GM21515 (cell line): ENCODE measurements around the gene LMO4.

Source experiments
- ATAC-seq: cut with Tn5 transposase; IDR thresholded peaks from one replicate; pipeline ENCODE4 v1.9.1; 2021; ENCODE audit not compliant: unreplicated experiment

Gene LMO4

DNA sequence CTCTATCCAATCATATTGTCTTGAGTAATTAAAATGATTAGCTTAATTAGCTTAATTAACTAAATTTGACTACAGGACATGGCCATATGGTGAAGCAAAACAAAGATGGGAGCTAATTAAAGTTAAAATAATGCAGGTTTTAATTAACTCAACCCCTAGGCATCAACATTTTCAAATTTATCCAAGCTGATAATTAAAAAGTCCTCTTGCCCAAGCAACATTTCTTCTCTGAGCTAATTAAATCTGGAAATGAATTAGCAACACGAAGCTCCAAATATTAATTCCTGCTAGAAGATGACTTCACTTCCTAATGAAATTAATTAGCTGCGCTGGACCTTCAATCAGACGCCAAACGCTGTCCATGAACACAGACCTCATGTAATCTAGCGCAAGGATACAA is 27.9 kb downstream of the LMO4 start:
- no peak for ATAC-seq

DNA sequence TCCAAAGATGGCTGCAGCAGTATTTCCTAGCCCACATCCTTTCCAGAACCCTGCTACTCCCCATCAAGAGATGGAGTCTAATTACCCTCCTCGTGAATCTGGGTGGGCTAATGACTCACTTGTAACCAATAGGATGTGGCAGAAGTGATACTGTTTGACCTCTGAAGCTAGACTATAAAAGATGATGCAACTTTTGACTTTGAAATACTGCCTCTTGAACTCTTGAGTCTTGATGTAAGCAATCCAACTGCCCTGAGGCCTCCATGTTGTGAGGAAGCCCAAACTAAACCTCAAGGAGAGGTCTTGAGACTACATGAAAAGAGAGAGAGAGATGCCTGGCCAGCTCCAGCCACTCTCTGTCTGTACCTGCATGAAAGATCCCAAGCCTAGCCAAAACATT is 29.5 kb downstream of the LMO4 start:
- ATAC-seq, result no peak

DNA sequence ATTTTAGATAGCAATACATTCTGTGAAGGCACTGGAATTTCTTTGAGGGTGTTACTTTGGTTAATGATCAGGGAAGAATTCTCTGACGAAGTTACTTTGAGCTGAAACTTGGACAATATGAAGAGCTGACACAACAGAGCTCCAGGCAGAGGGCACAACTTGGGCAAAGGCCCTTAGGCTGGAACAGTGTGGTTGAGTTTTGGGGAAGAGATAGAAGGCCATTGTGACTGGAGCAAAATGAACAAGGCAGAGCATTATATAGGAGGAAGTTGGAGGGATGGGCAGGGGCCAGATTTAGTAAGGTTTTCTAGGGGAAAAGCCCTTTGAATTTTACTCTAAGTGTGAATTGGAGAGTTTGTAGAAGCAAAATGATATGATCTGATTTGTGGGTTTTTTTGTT is 30.9 kb downstream of the LMO4 start:
- ATAC-seq, result no peak

DNA sequence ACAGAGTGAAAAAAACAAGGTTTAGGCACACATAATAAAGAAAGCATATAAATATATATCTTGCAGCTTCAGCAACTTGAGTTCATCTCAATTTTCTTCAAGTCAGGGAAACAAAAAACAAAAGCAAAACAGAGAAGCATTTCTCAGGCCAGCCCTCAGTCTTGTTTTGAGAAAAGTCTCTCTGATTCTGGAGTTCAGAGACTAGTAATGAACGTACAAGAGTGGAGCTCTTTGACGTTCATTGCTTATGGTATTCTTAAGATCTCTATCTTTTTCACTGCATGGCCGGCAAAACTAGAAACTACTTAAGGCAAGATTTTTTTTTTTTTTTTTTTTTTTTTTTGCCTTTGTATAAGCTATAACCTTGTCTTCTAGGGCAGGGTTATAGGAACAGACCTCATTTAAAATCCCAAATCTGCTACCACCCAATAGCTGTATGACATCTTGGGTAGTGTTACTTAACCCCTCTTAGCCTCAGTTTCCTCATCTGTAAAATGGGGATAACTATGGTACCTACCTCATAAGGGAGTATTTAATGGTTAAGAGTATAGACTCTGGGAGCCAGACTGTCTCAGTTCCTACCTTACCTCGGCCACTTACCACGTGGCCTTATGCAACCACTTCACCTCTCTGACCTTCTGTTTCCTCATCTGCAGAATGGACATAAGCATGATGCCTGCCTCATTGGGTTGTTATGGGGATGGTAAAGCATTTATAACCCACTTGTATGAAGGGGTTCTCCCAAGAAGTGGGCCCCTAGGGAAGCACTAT is 33.6 kb downstream of the LMO4 start:
- no peak for ATAC-seq

DNA sequence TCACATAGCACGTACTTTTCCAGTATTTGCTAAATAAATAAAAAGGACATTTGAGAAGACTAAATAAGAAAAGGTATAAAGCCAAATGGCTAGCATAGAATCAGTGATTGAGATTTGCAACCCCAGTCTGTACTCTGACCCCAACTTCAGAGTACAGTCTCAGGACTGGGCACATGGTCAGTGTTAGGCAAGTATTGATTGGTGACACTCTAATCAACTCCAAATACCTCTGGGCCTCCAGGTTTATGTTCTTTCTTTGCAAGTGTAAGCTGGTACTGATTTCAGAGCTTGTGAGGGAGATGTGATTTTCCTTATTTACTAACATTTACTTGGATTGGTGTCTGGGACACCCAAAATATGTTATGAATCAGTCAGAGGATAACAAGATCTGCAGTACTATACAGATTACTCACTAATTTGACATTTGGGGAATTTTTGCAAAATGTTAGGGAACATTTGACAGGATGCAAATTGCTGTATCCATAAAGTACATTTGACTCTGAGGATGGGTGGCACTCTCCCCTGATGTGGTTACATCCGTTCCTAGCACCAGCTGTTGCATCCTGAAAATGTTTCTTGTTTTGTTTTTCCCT is 34.2 kb downstream of the LMO4 start:
- no peak for ATAC-seq

DNA sequence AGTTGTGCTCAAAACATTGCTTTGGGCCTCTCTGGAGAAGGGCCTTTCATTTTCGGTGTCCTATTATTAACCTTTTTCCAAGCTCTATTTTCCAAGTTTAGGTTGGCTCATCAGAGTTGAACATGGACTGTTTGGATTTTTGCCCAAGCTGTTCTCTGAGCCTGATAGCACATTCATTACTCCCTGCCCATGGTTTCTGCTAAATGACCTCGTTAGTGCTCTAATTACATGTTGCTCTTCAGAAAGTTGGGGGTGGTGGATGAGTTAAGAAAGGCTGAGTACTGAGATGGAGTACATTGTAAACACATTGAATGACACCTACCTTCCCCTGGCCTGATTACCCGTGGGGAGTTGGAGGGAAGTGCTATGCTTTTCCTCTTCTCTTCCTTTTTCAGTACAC is 38.9 kb downstream of the LMO4 start:
- ATAC-seq, result no peak

DNA sequence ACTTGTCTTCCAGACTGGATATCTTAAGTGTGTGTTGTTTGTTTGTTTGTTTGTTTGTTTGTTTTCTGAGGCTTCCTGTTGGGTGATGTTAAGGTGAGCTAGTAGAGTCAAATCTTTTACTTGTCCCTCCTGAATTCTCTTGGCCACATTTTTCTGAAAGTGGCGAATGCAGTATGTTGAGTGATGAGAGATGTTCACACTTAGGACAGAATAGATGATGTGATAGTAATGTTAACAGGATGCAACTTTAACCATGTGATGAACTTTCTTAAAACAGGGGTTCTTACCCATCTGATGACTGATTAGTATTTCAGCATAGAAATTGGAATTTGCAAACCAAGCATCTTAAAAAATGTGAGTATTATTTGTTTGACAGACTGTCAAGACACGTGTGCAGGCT is 40.2 kb downstream of the LMO4 start:
- no peak for ATAC-seq

DNA sequence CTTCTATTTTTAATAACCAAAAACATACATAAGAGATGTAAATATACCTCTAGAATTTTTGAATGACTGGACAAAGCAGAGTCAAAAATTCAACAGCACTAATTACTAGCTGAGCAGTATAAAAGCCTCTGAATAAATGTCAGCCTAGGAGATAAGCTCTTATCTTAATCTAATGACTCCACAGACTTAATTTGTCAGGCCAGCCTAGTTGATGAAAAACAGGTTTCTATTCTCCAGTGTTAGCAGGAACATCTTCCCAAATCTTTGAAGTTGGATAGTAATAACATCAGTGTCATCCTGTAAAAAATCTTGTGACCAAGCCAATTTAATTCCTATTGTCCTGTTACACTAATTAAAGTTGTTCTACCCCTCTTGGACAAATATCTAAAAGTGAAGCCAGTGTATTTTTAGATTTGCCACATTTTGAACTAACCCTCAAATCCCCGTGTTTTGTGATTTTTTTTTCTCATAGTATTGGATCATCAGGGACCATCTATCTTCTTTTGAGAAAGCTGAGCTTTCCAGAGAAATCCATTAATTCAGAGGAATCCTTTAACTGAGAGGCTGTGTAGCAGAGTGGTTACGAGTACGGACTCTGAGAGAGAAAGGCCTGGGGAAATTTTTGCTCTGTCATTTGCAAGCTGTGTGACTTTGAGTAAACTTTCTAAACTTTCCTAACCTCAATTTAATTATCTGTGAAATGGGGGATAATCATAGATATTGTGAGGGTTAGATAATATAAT is 41.2 kb downstream of the LMO4 start:
- ATAC-seq, result no peak

DNA sequence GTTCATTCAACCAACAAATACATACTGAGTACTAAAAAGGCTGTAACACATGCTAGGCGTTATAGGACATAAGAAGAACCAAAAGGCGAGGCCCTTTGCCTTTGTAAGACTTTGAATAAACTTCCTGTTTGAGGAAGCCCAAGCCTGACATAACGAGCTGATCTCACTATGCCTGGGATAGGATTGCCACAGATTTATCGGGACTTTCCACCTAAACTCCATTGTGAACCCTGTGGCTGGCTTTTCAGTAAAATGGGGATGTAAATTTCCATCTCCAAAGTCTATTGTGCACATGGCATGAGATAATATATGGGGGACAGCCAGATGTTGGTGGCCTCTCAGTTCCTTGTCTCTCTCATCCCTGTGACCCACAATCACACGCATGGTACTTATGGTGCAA is 41.9 kb downstream of the LMO4 start:
- ATAC-seq, result no peak

DNA sequence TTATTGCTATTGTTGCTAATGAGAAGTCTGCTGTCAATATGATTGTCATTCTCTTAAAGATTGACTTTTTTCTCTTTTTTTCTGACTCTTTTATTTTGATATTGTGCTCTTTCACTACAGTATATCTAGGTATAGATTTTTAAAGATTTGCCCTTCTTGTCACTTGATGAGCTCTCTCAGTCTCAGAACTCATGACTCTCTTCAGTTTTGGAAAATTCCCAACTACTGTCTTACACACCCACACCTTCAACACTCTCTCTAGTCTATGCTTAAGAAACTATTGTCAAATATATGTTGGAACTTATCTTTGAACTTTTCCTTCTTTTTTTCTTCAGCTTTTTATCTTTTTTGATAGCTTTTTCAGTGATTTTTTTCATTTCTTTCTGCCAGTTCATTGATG is 50.6 kb downstream of the LMO4 start:
- no peak for ATAC-seq

DNA sequence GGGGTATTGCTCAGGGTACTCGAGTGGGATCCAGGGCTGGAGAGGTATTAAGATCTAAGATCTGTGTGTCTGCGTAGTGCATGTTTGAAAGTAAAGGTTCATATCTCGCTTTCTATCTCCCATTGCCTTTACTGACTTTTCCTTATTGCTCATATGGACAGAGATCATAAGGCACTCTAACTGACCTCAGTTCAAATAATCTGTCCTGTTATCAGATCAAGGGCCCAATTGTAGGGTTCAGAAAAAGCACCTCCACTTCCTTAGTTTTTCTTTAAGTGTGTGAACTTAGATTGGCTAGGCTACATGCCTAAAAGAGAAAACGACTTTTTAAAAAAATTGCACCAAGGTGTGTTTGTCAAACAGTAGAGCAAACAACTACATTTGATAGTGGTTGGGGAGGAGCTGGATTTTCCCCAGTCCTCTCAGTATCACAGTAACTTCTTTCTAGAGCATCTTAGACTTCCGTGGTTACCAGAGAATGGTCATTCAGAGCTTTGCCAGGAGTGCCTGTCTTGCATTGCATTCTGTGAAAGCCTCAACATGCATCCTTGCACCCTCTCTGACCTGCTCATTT is 57.6 kb downstream of the LMO4 start:
- no peak for ATAC-seq

DNA sequence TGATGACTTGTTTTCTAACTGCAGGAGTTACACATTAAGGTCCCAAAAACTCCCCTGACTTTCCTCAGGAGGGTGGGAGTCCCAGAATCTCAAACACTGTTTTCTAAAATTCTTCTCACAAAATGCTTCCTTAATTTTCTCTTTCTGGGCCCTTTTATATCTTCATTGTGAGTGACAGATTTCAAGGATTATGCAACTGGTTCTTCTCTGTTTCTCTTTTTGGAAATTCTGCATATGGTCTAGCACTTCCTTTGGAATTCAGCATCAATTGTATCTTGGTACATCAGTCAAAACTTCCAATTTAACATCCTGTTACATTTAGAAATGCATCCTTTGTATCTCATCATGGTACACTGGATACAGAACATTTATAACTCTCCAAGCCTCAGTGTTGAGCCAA is 59.7 kb downstream of the LMO4 start:
- ATAC-seq, result no peak

DNA sequence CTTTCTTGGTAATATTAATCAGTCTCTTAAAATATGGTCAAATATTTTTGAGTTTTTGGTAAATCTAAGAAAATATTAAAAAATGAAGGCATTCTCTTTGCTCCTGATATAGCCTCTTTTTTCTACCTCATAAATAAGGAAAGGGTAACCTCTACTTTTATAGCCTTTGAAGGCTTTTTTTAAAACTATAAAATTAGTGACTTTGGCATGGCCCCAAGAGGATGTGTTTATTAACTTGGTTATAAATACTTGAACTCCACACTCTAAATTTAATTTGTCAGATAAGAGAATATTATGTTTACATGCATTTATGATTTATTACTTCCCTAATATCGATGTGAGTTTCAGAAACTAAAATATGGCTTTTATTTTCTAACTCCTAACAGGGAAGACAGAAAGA is 60.3 kb downstream of the LMO4 start:
- ATAC-seq, result no peak

DNA sequence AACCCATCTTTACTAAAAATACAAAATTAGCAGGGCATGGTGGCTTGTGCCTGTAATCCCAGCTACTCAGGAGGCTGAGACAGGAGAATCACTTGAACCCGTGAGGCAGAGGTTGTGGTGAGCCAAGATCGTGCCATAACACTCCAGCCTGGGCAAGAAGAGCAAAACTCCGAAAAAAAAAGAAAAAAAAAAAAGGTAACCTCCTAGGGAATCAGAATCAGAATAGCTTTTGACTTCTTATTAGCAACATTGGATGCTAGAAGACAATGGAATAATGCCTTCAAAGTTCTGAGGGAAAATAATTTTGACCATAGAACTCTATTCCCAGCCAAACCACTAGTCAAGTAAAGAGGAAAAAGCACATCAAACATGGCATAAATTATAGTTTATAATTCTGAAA is 60.9 kb downstream of the LMO4 start:
- no peak for ATAC-seq

DNA sequence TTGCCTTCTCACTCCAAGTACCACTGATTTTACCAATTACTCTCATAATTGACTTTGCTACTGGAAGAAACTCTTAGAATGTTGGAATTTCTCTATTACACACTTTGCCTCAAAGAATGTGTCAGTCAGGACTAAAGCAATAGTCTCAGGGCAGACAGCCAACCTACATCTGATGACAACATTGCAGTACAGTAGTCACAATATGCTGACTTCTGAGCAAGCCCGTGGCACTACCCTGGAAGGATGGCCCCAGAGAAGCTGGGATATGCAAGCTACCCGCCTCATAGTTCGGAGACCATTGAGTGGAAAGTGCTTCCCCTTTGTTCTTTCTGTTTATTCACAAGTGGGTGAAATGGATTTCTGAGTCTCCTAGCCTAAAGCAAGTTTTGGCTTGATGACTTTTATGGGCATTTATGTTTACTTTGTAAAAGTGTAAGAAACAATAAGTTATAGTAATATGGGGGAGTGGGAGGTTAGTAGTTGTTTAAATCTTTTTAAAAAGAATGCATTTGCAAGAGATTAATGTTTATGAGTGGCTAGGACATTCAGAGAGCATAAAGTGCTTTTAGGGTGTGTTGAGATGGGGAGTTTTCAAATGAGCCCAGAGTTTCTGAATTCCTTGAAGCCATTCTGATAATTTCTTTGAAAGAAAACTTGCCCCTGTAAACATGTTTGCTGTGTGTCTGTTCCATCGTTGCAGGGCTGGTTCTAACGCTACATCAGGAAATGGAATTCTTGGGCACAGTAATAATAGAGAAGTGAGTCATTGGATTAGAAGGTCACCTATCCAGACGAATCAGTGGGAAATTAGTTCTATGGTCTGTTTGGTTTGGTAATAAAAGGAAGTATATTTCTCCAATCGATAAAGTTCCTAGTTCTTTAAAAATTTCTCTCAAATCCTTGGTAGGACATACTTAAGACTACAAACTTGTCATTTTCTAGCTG is 63.8 kb downstream of the LMO4 start:
- ATAC-seq, result no peak

DNA sequence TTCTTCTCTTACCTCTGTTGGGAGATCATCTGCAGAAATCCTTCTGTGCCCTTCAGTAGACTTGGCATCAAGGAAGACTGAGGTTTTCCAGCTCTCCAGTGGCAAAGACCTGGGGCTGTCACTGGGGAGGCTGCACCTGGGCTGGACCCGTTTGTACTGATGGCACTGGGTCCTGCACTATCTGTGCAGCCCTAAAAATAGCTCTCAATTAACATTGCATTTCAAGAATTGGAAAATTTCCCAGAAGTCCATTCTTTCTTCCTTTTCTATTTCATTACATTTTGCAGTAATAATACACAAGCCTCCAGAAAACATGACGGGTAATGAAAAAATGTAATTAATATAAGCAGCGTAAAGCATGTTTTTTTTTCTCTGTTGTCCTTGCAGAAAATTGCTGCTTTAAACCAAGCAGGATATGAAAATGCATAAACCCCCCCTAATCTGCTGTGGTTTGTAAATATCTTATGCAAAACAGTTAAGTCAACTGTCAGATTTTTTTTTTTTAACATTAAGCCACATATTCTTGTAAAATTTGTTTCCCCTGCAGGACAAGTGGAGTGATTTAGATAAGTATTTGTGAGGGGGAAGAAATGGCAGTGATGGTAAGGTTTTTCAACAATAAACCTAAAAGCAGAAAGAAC is 64.9 kb downstream of the LMO4 start:
- ATAC-seq, result no peak

DNA sequence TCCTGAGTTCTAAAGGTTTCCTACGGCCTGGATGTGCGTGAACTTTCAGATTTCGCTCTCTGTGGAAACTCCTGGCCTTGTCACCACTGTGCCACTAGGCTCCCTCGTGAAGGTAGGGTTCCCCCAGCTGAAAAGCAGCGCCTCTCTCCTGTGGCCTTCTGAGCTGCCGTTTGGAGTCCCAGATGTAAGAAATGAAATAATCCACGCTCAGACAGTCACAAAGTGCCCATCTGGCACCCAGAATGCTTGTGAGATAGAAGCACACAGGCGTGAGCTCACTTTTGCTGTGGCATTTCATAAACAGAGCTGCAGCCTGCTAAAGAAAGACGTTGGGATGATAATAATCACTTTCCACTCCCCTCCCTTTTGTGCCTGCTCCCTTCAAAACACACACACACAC is 65.8 kb downstream of the LMO4 start:
- no peak for ATAC-seq

DNA sequence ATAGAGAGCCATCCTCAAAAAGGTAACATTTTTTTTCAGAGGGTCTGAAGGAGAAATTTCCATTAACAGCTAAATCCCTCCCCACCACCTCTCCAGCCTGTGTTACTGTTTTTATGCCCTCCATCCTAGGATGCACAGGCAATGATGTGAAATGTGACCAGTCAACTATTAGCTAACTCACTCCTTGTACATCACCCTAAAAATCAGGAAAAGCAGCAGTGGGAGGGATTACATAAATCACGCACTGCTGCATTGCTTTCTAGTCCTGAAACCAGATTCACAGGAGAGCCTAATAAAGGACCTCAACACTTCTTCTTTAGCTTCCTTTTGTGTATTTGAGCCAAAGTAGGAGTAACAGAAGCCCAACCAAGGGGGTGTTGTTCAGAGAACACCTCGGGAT is 66.3 kb downstream of the LMO4 start:
- no peak for ATAC-seq
